Activated T-cell treated with anti-CD3 and anti-CD28 coated beads, Interleukin-2, amount 50 U/mL, for 4 hours (primary cell): ENCODE results near the gene B4GALT2. TPM values are rescaled to one million over a fixed set of nuclear protein-coding genes. Genes with fewer than 3 reads are reported as not detected.
A peak's percentile ranks its signal among the peaks of the same experiment; 100 is the strongest.

Source experiments
- ATAC-seq, 2 donors: fragments of 200-7000 bp; cut with Tn5 transposase; one replicate each; pipeline ENCODE4 v1.10.0; 2021
- DNase-seq: peaks from one replicate; pipeline ENCODE4 v3.0.0-alpha.2; 2020
- H3K27me3 Mint-ChIP-seq: one replicate; pipeline ENCODE4 v1.8.0; 2021; ENCODE audit warnings: low read depth, mixed read lengths
- H3K36me3 Mint-ChIP-seq: one replicate; pipeline ENCODE4 v1.8.0; 2022; ENCODE audit warnings: mixed read lengths; ENCODE audit not compliant: insufficient read depth
- H3K4me1 Mint-ChIP-seq: one replicate; pipeline ENCODE4 v1.8.0; 2021; ENCODE audit warnings: low read depth, mixed read lengths
- H3K4me3 Mint-ChIP-seq: one replicate; pipeline ENCODE4 v1.8.0; 2021; ENCODE audit warnings: mild to moderate bottlenecking, moderate library complexity, mixed read lengths
- H3K9me3 Mint-ChIP-seq: one replicate; pipeline ENCODE4 v1.8.0; 2021; ENCODE audit warnings: mixed read lengths
- total RNA-seq, 3 donors: library from RNA; stranded (reverse); gene quantifications; one replicate each; pipeline ENCODE4 v1.2.1, GENCODE V29; 2021

The B4GALT2 gene
- total RNA-seq, 3 donors from 2014 or later: 32.1 to 35.1 (median 33.7) TPM

DNA sequence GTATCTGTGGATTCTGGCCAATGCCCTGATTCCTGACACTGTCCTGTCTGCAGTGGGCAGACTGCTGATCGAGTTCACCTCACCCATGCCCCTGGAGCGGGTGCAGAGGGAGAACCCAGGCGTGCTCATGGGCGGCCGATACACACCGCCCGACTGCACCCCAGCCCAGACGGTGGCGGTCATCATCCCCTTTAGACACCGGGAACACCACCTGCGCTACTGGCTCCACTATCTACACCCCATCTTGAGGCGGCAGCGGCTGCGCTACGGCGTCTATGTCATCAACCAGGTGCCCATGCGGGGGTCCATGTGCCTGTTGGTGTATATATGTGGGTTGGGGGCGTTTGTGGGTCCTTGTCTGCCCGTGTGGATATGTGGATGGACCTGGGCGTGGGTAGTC is 2.6 kb downstream of the B4GALT2 start:
- peaks cover 19% of the 10 kb centered on the region for H3K36me3 Mint-ChIP-seq
- no peaks in the 10 kb centered on the region for H3K9me3 Mint-ChIP-seq
- DNase-seq (no peak), ATAC-seq (no peak)
- no peak overlapping the region for H3K4me3 Mint-ChIP-seq
- H3K4me1 Mint-ChIP-seq: peaks cover 27% of the 10 kb centered on the region
- no peaks in the 10 kb centered on the region for H3K27me3 Mint-ChIP-seq

DNA sequence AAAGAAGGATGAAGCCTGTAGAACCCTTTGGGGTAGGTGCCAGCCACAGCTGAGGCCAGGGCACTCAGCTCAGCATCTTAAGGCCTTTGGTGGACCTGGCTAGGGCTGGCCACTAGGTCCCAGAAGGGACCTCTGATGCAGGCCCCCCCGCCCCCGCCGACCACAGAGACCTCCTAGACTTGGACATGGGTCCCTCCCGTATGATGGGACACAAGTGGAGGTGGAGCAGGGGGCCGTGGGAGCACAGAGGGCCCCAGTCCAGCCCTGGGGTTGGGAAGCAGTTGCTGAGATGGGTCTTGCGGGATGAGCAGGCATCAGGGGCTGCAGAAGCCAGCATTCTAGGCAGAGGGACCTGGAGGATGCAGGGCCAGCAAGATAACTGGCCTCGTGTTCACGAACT is 3.2 kb downstream of the B4GALT2 start:
- ATAC-seq: no peak
- peaks cover 21% of the 10 kb centered on the region for H3K4me1 Mint-ChIP-seq
- H3K9me3 Mint-ChIP-seq: no peaks in the 10 kb centered on the region
- DNase-seq: no peak
- H3K36me3 Mint-ChIP-seq: peaks cover 13% of the 10 kb centered on the region
- H3K4me3 Mint-ChIP-seq: no peak overlapping the region
- no peaks in the 10 kb centered on the region for H3K27me3 Mint-ChIP-seq

GRCh38 chr1:43982808-43983207 is 3.8 kb downstream of the B4GALT2 start:
- Mint-ChIP-seq H3K4me1 (peaks cover 16% of the 10 kb centered on the region), H3K27me3 (no peaks in the 10 kb centered on the region), H3K4me3 (no peak overlapping the region), H3K9me3 (no peaks in the 10 kb centered on the region), H3K36me3 (peaks cover 8% of the 10 kb centered on the region)
- no peak for ATAC-seq
- DNase-seq: no peak

- DNase-seq (no peak), ATAC-seq (no peak)
- Mint-ChIP-seq H3K36me3 (peaks cover 4% of the 10 kb centered on the region), H3K4me1 (peaks cover 14% of the 10 kb centered on the region), H3K4me3 (no peak overlapping the region), H3K9me3 (no peaks in the 10 kb centered on the region), H3K27me3 (no peaks in the 10 kb centered on the region)
These were observed 4.4 kb downstream of the B4GALT2 start for GRCh38 chr1:43983253-43983899.

GRCh38 chr1:43984855-43985254 is 5.8 kb downstream of the B4GALT2 start:
- Mint-ChIP-seq H3K9me3 (no peaks in the 10 kb centered on the region), H3K36me3 (peaks cover 4% of the 10 kb centered on the region), H3K4me1 (peaks cover 8% of the 10 kb centered on the region), H3K4me3 (no peak overlapping the region), H3K27me3 (no peaks in the 10 kb centered on the region)
- DNase-seq (no peak), ATAC-seq (no peak)

DNA sequence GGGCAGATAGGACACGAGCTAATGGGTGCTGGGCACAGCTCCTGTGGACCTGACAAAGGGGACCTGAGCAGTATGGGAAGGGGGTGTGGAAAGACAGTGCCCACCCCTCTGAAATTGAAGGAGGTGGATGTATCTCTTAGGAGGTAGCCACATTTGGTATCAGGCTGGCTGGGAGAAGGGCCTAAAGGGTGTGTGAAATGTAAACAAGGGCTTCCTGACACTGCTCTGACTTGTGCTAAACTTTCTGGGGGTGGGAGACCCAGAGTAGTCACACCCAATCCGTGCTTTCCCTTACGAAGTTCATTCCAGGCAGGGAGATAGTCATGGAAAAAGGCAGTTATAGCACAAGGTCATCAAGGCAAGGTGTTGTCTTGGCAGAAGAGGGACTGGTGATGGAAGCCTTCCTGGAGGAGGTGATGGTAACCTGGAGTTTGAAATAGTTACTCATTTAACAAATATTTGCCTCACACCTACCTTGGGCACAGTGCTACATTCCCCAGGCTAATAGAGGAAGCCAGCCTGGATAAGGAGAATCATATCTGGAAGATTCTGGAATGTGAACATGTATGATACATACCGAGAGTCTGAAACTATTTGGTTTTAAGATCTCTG is 7.1 kb downstream of the B4GALT2 start:
- Mint-ChIP-seq H3K9me3 (no peaks in the 10 kb centered on the region), H3K4me1 (no peaks in the 10 kb centered on the region), H3K36me3 (no peaks in the 10 kb centered on the region), H3K4me3 (no peak overlapping the region), H3K27me3 (no peaks in the 10 kb centered on the region)
- ATAC-seq (no peak), DNase-seq (no peak)

DNA sequence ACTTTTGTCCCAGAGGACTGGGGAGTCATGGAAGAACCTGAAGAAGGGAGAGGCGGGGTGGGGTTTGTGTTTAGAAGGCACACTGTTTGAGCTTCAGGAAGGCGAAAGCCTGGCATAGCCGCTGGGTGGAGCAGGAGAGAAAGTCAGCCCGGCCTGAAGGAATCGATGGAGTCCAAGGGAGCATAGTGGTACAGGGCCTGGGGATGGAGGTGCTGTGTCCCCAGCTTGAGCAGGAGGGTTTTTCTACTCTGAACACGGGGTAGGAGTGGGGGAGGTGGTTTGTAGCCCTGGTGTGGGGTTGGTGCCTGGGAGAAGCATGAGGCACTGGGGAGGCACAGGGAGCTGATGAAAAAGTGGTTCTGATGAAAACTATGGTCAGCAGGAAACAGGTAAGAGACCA is 7.7 kb downstream of the B4GALT2 start:
- H3K36me3 Mint-ChIP-seq: no peaks in the 10 kb centered on the region
- H3K27me3 Mint-ChIP-seq: no peaks in the 10 kb centered on the region
- DNase-seq (no peak), ATAC-seq (no peak)
- peaks cover 2% of the 10 kb centered on the region for H3K4me1 Mint-ChIP-seq
- H3K4me3 Mint-ChIP-seq: no peak overlapping the region
- no peaks in the 10 kb centered on the region for H3K9me3 Mint-ChIP-seq

- Mint-ChIP-seq H3K4me1 (peaks cover 6% of the 10 kb centered on the region), H3K36me3 (no peaks in the 10 kb centered on the region), H3K9me3 (no peaks in the 10 kb centered on the region), H3K4me3 (no peak overlapping the region), H3K27me3 (no peaks in the 10 kb centered on the region)
- ATAC-seq (no peak), DNase-seq (no peak)
These were observed 8.3 kb downstream of the B4GALT2 start for GRCh38 chr1:43987159-43987902.

GRCh38 chr1:43990271-43991199 is 11.5 kb downstream of the B4GALT2 start:
- DNase-seq (no peak), ATAC-seq (no peak)
- Mint-ChIP-seq H3K4me3 (peak overlapping the region; percentile 90), H3K9me3 (no peaks in the 10 kb centered on the region), H3K4me1 (peaks cover 11% of the 10 kb centered on the region), H3K36me3 (no peaks in the 10 kb centered on the region), H3K27me3 (no peaks in the 10 kb centered on the region)

- Mint-ChIP-seq H3K27me3 (no peaks in the 10 kb centered on the region), H3K9me3 (no peaks in the 10 kb centered on the region), H3K36me3 (no peaks in the 10 kb centered on the region), H3K4me1 (peaks cover 11% of the 10 kb centered on the region), H3K4me3 (peak overlapping the region; percentile 90)
- ATAC-seq: peak in 1 of 2 donors; percentile 4
- no peak for DNase-seq
These were observed 12.1 kb downstream of the B4GALT2 start for GRCh38 chr1:43991200-43991475.

DNA sequence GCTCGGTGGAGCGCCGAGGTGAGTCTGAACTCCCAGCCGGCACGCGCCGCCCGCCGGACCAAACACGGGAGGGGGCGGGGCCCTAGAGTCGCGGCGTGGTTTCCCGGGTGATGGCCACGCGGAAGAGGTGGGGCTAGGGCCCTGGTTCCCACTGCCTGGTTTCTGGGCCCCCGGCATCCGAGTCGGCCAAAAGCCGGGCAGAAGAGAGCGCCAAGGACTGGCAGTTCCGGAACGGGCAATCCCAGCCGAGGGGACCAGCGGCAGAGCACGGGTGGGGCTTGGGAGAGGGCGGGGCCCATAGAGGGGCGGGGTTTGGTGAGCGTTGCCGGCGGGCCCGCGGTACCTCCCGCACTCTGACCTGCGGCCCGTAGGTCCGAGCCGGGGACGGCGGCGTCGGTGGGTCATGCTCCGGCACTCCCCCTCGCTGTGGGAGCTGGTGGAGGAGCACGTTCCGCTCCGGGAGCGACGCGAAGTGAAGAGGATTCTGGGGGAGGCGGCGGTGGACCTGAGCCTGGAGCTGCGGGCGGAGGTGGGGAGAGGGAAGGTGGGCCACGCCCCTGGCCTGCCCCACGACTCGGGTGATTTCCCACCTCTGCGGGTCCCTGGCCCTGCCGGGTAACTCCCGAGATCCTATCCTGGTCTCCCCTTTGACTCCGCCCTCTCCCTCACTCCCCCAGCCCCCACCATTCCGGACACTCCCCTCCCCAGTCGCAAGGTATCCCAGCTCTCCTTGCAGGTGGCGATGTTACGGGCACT is 12.6 kb downstream of the B4GALT2 start, which contains the start of gene CCDC24:
Gene CCDC24 (plus strand): TSS at position 124 of the 756 bp plus-strand sequence. CDS start 280 bp downstream, at position 404.
- H3K27me3 Mint-ChIP-seq: no peaks in the 10 kb centered on the region
- no peaks in the 10 kb centered on the region for H3K9me3 Mint-ChIP-seq
- peak within 1 kb of the TSS; percentile 90 for H3K4me3 Mint-ChIP-seq
- peak; percentile 85 to 86 for ATAC-seq
- no peaks in the 10 kb centered on the region for H3K36me3 Mint-ChIP-seq
- DNase-seq: peak; percentile 64
- H3K4me1 Mint-ChIP-seq: peaks cover 11% of the 10 kb centered on the region

- no peak for ATAC-seq
- Mint-ChIP-seq H3K9me3 (no peaks in the 10 kb centered on the region), H3K4me3 (peak overlapping the region; percentile 90), H3K27me3 (no peaks in the 10 kb centered on the region), H3K4me1 (peaks cover 11% of the 10 kb centered on the region), H3K36me3 (no peaks in the 10 kb centered on the region)
- no peak for DNase-seq
These were observed 13.4 kb downstream of the B4GALT2 start for GRCh38 chr1:43992232-43992995.
